Left forelimb (tissue), 1 donor: ENCODE results near the gene TERF2IP.

Experiments used
- DNase-seq: peaks from one replicate; pipeline ENCODE4 v3.0.0-alpha.2; 2018; ENCODE audit warnings: low spot score

TERF2IP gene

GRCh38 chr16:75640598-75640997, 7.0 kb upstream of the TERF2IP start:
- DNase-seq: no peak

- no peak for DNase-seq
Observed at GRCh38 chr16:75644240-75645012, 3.1 kb upstream of the TERF2IP start.

DNA sequence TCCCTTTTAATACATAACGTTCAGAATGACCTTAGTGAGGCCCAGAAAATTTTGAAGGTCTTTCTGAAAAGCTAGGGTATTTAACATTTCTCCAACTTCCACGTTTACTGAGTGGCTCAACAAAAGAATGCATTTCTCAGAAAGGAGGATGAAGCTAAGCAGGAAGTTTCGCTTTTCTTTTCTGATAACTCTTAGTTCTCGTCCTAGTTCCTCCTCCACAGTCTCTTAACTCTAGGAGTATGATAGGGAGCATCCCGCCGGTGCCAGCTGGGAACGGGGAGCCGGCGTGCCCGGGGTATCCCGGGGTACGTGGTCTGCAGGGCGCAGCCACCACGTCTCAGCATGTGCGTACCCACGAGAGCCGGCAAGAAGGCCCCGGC, 471 bp upstream of the TERF2IP start:
- no peak for DNase-seq

GRCh38 chr16:75648265-75649076, 898 bp downstream of the TERF2IP start:
- peak; percentile 90 for DNase-seq

DNA sequence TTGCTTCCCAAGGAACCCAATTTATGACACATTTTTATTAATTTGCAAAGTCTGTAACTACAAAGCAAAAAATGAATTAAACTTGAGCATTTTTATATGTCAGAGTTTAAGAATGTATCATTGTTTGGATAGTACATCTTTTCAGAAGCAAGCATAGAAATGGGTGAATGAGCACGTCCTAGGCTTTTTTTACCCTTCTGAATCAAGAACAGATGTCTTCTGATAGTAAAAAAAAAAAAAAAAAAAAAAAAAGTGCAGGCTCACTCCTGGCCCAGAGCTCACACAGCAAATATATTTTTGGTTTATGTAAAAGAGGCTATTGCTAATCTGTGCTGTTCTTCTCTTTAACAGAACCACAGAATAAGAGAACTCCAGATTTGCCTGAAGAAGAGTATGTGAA, 6.3 kb downstream of the TERF2IP start:
- DNase-seq: no peak

DNA sequence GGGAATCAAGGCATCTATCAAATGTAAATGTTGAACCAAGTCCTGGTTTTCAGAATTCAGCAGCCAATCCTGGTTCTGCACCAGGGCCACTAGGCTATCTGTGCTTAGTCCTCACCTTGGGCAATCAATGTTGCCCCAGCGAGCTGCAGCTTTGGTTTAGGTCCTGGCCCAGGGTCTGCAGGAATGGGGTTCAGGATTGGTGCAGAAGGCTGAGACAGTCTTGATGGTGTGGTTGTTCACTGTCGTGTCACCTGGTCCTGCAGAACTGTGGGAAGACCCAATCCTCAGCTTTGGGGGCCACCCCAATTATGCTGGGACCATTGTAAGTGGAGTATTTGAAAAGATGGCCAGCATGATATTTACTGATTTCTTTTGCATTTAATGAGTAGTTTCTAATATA, 10.6 kb downstream of the TERF2IP start:
- no peak for DNase-seq

DNA sequence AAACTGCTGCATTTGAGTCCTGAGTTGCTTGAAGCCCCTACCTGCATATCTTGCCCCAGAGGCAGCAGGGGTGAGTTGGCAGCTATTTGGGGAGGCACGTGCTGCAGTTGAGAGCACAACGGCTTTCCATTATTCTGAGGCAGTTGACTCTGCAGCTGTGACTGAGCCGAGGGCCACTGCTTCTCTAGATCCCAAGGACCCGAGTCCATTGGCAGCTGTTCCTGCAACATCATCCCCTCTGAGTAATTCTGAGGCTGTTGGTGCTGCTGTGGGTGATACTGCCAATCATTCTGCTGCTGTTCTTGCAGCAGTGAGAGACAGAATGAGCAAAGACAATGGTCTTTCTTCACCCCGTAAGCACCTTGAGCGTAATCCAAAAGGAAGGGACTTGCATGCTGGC, 12.7 kb downstream of the TERF2IP start:
- DNase-seq: no peak

DNA sequence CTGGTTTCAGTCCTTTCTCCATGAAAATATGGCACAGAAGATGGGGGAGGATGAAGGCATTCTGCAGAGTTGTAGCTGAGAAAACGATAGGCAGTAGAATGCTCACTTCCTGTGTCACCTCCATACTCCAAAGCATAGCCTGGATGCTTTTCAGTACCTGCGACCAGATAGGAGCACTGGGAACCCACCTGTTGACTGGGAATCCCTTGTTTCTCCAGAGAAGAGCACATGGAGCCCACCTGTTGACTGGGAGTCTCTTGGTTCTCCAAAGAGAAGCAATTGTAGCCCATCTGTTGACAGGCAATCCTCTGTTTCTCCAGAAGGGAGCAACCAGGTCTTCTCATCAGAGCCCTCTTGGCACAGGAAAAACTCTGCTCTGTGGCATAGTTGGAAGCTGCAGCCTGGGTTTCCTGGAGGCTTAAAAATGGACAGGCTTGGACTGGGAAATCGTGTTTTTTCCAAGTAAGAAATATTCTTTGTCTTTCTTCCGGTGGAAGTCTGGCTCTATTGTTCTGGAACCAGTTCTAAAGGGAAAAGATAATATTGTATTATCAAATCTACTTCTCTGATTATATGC, 13.2 kb downstream of the TERF2IP start:
- no peak for DNase-seq

- DNase-seq: no peak
Observed at GRCh38 chr16:75667503-75667902, 19.9 kb downstream of the TERF2IP start.

DNA sequence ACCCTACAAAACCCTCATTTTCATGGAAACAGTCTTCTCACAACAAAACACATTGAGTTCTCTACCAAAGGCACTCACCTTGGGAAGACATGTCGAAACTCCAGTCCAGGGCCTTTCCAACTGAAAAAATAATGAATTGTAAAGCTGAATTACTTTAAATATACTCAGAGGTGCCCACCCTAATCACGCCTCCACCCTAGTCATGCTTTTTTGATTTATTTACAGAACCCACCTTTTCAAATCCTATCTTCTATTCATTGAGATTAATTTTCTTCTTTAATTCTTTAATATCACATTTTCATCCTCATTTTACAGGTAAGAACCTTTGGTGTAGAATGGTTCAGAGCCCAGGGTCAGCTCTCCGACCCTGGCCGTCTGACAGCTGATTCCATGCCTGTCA, 29.3 kb downstream of the TERF2IP start, which contains the start of gene CPHXL2:
TSS of gene CPHXL2 (minus strand) at position 101 of the 400 bp plus-strand sequence. CDS start at position 91, 10 bp downstream.
- no peak for DNase-seq

- no peak for DNase-seq
Observed at GRCh38 chr16:75679366-75679765, 31.8 kb downstream of the TERF2IP start.

GRCh38 chr16:75682308-75682707, 34.7 kb downstream of the TERF2IP start:
- DNase-seq: no peak

DNA sequence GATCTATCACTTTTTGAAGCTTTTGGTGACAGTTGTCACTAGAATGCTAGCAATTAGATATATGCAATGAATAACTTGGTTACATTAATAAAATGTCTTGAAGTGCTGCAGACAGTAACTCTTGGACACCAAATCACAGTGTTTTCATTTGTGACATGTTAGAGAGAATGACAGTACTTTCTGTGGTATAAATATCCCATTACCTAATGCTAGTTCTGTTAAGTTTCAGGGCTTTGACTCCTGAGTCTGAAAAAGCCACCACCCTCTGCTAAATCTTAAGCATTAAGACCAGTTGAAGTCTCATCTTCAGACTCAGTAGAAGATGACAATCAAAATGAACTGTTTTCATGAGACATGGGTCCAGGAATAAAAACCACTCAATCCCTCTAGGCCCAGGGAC, 39.8 kb downstream of the TERF2IP start:
- DNase-seq: no peak

DNA sequence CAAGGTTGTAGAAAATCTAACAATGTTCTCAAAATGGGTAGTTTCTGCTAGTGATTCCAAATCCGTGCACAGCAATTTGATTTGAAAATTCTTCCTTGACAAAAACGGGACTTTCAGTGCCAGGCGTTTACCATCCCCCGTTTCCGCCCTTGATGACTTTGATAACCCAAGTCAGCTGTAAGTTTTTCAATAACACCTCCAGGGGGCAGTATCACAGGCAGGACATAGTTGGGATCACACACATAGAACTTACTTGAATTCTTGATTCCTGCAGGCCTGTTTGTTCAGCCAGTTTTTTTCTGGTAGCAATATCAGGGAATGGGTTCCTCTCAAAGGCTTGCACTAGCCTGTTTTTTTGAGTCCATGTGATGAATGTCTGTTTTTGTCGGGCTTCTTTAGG, 48.1 kb downstream of the TERF2IP start:
- DNase-seq: no peak

- DNase-seq: no peak
Observed at GRCh38 chr16:75697571-75697970, 50.0 kb downstream of the TERF2IP start.

- DNase-seq: no peak
Observed at GRCh38 chr16:75701361-75701760, 53.8 kb downstream of the TERF2IP start, which contains the start of gene DUXB. DUXB (minus strand) TSS chr16:75701461; CDS start chr16:75701418, 43 bp downstream.

- DNase-seq: no peak
Observed at GRCh38 chr16:75702242-75702641, 54.7 kb downstream of the TERF2IP start.

DNA sequence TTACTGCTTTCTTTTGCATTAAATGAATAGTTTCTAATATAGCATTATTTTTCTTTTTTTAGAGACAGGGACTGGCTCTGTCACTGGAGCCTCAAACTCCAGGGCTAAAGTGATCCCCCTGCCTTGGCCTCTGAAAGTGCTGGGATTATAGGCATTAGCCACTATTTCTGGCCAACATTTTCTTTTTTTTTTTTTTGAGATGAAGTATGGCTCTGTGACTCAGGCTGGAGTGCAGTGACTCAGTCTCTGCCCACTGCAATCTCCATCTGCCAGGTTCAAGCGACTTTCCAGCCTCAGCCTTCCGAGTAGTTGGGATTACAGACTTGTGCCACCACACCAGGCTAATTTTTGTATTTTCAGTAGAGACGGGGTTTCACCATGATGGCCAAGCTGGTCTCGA, 55.7 kb downstream of the TERF2IP start:
- DNase-seq: no peak
